ENCODE data around the gene OR56A3. TPM values are rescaled to one million over a fixed set of nuclear protein-coding genes. Genes with fewer than 3 reads are reported as not detected.

Gene OR56A3, protein sequence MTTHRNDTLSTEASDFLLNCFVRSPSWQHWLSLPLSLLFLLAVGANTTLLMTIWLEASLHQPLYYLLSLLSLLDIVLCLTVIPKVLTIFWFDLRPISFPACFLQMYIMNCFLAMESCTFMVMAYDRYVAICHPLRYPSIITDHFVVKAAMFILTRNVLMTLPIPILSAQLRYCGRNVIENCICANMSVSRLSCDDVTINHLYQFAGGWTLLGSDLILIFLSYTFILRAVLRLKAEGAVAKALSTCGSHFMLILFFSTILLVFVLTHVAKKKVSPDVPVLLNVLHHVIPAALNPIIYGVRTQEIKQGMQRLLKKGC
- total RNA-seq (not detected), polyA plus RNA-seq (ENCODE audit: insufficient read length in 6 of 6) (not detected)
- long read RNA-seq, donor 1: 0 reads
- long read RNA-seq, donor 2: 0 reads
- long read RNA-seq, donor 3: 0 reads
- long read RNA-seq, donor 4: 0 reads
- long read RNA-seq, donor 5: 0 reads
- long read RNA-seq, donor 6: 0 reads
- long read RNA-seq, donor 7: 0 reads
- long read RNA-seq, donor 8: 0 reads
- long read RNA-seq, donor 9: 0 reads
- long read RNA-seq, donor 10: 0 reads
- long read RNA-seq, donor 11: 0 reads
- long read RNA-seq, donor 12: 0 reads

DNA sequence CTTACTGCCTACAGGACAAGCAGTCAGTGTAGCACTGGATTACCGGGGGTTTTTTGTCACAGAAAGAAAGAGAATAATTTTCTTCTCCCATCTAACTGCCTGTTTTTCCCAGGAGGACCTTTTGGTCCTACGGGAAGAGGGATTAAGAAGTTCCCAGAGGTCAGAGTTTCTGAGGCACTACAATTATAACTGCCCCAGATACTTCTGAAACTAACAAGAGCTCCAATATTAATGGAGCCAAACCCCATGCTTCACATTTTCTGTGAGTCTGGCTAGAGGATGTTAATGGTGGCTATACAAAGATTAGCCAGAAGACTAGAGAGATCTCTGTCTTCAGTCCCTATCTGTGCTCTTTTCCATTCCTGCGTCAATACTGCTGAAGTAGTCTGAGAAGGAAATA lies at the start of gene OR56A3:
TSS of gene OR56A3 (plus strand) at position 301 of the 400 bp plus-strand sequence. CDS start 5,096 bp downstream, outside the sequence.
- no peak for ATAC-seq
- H3K9me3 ChIP-seq: peaks cover 0 to 7% of the 10 kb centered on the region in 2 donors
- intact Hi-C loops (cut with DNase I): no loop called here
- DNase-seq: no peak
- H3K27ac ChIP-seq: no peak within 1 kb of the TSS
- H3K4me1 ChIP-seq: no peaks in the 10 kb centered on the region
- no peak within 1 kb of the TSS for H3K4me3 ChIP-seq
- H3K36me3 ChIP-seq: no peaks in the 10 kb centered on the region
- TF ChIP-seq, protein P1, sequence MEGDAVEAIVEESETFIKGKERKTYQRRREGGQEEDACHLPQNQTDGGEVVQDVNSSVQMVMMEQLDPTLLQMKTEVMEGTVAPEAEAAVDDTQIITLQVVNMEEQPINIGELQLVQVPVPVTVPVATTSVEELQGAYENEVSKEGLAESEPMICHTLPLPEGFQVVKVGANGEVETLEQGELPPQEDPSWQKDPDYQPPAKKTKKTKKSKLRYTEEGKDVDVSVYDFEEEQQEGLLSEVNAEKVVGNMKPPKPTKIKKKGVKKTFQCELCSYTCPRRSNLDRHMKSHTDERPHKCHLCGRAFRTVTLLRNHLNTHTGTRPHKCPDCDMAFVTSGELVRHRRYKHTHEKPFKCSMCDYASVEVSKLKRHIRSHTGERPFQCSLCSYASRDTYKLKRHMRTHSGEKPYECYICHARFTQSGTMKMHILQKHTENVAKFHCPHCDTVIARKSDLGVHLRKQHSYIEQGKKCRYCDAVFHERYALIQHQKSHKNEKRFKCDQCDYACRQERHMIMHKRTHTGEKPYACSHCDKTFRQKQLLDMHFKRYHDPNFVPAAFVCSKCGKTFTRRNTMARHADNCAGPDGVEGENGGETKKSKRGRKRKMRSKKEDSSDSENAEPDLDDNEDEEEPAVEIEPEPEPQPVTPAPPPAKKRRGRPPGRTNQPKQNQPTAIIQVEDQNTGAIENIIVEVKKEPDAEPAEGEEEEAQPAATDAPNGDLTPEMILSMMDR (IDR thresholded peaks at IDR 0.05): no peak
- no peaks in the 10 kb centered on the region for H3K27me3 ChIP-seq

DNA sequence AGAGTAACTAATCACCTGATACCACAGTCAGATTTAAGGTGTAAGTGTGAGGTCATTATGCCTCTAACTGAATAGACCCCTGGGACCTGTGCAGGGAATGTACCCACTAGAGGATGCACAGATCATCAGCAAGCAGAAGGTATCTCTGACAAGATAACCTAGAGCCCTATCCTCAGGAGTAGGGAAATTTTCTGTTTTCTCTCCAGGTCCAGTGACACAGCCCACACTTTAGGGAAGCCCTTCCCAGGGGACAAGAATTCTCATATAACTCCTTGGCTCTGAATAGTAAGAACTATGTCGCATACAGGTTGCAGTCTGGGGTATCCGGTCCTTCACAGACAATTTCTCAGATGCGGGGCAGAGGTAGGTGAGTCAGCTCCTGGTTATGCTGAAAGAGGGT lies 49.1 kb upstream of the OR56A3 start, which contains the start of gene OR52E5:
TSS of gene OR52E5 (plus strand) at position 301 of the 400 bp plus-strand sequence. CDS start 7,569 bp downstream, outside the sequence.
- TF ChIP-seq, protein P1 (IDR thresholded peaks at IDR 0.05): no peak
- H3K4me1 ChIP-seq: no peaks in the 10 kb centered on the region
- intact Hi-C loops (cut with DNase I): no loop called here
- H3K27ac ChIP-seq: no peak within 1 kb of the TSS
- no peaks in the 10 kb centered on the region for H3K36me3 ChIP-seq
- DNase-seq (no peak), ATAC-seq (no peak)
- no peak within 1 kb of the TSS for H3K4me3 ChIP-seq
- H3K27me3 ChIP-seq: no peaks in the 10 kb centered on the region
- no peaks in the 10 kb centered on the region for H3K9me3 ChIP-seq

DNA sequence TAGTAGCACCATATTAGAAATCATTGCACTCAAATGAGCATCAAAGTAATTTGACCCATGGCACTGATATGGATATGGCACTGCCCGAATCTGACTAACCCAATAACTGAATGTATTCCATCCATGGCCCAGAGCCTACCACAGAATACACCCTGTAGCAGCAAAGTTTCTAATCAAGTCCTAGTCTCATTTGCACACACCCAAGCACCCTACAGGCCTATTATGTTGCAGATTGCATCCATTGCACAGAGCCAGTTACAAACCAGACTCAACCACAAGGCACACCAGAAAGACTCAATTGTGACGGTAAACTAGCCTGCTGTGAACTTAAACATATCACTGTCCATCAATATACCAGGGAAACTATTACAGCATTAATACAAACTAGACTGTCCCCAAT lies 42.5 kb upstream of the OR56A3 start:
- no peaks in the 10 kb centered on the region for H3K9me3 ChIP-seq
- no peak overlapping the region for H3K27ac ChIP-seq
- H3K36me3 ChIP-seq: no peaks in the 10 kb centered on the region
- H3K4me1 ChIP-seq: no peaks in the 10 kb centered on the region
- DNase-seq (no peak), ATAC-seq (no peak)
- intact Hi-C loops (cut with DNase I): no loop called here
- H3K27me3 ChIP-seq: no peaks in the 10 kb centered on the region
- TF ChIP-seq, protein P1 (IDR thresholded peaks at IDR 0.05): no peak
- H3K4me3 ChIP-seq: no peak overlapping the region

DNA sequence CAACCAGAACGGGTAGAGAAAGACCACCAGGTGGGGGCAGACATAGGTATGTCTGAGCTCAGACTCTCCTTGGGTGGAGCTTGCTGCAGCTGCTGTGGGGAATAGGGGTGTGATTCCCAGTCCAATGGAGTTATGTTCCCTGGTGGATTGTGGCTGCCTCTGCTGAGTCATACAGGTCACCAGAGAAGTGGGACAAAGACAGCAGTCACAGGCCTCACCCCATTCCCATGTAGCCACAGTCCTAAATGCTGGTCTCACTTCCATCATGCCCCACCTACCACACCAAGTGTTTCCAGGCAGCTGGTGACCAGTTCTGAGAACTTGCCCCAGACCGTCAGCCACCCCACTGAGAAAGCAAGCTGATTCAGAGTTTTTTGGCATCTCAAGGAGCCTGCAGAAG lies 31.5 kb upstream of the OR56A3 start:
- Histone ChIP-seq H3K4me1 (no peaks in the 10 kb centered on the region), H3K4me3 (no peak overlapping the region), H3K27ac (no peak overlapping the region), H3K27me3 (no peaks in the 10 kb centered on the region), H3K36me3 (no peaks in the 10 kb centered on the region), H3K9me3 (peaks cover 0 to 6% of the 10 kb centered on the region in 2 donors)
- ATAC-seq (no peak), DNase-seq (no peak)
- intact Hi-C loops (cut with DNase I): no loop called here
- TF ChIP-seq, protein P1 (IDR thresholded peaks at IDR 0.05): no peak

DNA sequence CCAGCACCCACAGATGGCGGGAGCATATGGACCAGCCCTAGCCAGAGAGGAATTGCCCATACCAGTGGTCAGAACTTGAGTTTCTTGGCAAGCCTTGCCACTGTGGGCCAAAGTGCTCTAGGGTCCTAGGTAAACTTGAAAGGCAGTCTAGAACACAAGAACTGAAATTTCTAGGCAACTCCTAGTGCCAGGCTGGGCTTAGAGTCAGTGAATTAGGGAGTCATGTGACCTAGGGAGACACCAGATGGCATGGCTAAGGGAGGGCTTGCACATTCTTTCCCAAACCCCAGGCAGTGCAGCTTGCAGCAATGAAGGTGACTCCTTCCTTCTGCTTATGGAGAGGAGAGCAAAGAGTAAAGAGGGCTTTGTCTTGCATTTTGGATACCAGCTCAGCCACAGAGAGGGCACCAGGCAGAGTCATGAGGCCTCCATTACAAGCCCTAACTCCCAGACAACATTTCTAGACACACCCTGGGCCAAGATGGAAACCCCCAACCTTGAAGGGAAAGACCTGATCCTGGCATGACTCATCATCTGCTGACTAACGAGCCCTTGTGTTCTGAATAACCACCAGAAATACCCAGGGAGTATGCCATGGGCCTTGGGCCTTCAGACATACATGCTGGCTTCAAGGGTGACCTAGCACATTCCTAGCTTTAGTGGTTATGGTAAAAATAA lies 19.2 kb upstream of the OR56A3 start:
- TF ChIP-seq, protein P1 (IDR thresholded peaks at IDR 0.05): no peak
- no peak for ATAC-seq

More for the DNA sequence above, 19.2 kb upstream of the OR56A3 start:
- no peaks in the 10 kb centered on the region for H3K27me3 ChIP-seq
- no peak overlapping the region for H3K4me3 ChIP-seq
- no peak for DNase-seq
- H3K27ac ChIP-seq: no peak overlapping the region
- intact Hi-C loops (cut with DNase I): no loop called here
- no peaks in the 10 kb centered on the region for H3K4me1 ChIP-seq
- H3K36me3 ChIP-seq: no peaks in the 10 kb centered on the region
- H3K9me3 ChIP-seq: peaks cover 0 to 10% of the 10 kb centered on the region in 2 donors
